HS-5 (cell line): ENCODE results near the gene ZNF133.

Experiments used
- DNase-seq: peaks from one replicate; pipeline ENCODE4 v3.0.0-alpha.2; 2012; ENCODE audit warnings: low read depth

ZNF133 gene

DNA sequence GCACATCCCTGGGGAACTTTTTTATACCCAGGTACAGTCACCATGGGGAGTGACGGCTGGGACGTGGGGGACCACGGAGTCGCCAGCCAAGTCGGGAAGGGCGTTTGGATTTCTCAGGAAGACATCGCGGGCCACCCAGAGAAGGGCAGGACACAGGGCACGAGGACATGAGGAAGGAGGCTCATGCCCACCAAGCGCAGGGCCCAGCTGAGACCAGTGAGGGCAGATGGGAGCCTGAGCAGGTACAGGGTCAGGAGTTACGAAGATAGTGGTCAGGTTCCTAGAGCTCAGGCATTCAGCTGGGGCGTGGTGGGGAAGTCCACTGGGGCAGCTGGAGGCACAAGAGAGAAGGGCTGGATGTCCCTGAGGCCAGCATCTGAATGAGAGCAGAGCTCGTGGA lies 74.6 kb downstream of the ZNF133 start:
- DNase-seq = no peak

- no peak for DNase-seq
These were observed 75.4 kb downstream of the ZNF133 start for GRCh38 chr20:18363708-18364107.

GRCh38 chr20:18364768-18365167 lies 76.4 kb downstream of the ZNF133 start:
- no peak for DNase-seq
